ENCODE measurements around the gene REV3L. TPM values are rescaled to one million over a fixed set of nuclear protein-coding genes. Genes with fewer than 3 reads are reported as not detected.
"Not testable (repeated sequence)": the region's sequence is repeated elsewhere in the genome, so short reads cannot be mapped to it uniquely, and the experiment has no call there.

The REV3L gene
- 10 to 100 TPM; 14.2 to 24.7 TPM for total RNA-seq
- long read RNA-seq, partial matches to known transcripts, result 6 of 8 reads
- long read RNA-seq, other reads (novel, unspliced or antisense), result 2 of 8 reads

- peak; percentile 88 for DNase-seq
- peak; percentile 81 for ATAC-seq
- intact Hi-C loops (cut with DNase I), result loop anchor here (2.0 to 10.0 kb wide), 4 partner anchors 82 to 159 kb away; partner anchors contain the start of gene TRAF3IP2 (in 1 of the 2)
These were observed at the start of gene REV3L for GRCh38 chr6:111482959-111483735. REV3L (minus strand) TSS chr6:111483218; CDS start chr6:111482888, 330 bp downstream.

GRCh38 chr6:111531185-111531584, 48.2 kb upstream of the REV3L start:
- no peak for DNase-seq
- ATAC-seq, result no peak
- intact Hi-C loops (cut with DNase I), result no loop called here

- no peak for DNase-seq
- ATAC-seq, result no peak
- intact Hi-C loops (cut with DNase I), result no loop called here
These were observed 47.6 kb upstream of the REV3L start for GRCh38 chr6:111530667-111531066.

GRCh38 chr6:111530218-111530617, 47.2 kb upstream of the REV3L start:
- intact Hi-C loops (cut with DNase I), result no loop called here
- no peak for DNase-seq
- ATAC-seq, result no peak

- ATAC-seq (no peak), DNase-seq (no peak)
- intact Hi-C loops (cut with DNase I), result no loop called here
These were observed 44.3 kb upstream of the REV3L start for GRCh38 chr6:111527367-111527766.

- intact Hi-C loops (cut with DNase I), result no loop called here
- ATAC-seq (no peak), DNase-seq (no peak)
These were observed 41.7 kb upstream of the REV3L start for GRCh38 chr6:111524735-111525134.

- no peak for ATAC-seq
- DNase-seq, result no peak
- intact Hi-C loops (cut with DNase I), result no loop called here
These were observed 41.2 kb upstream of the REV3L start for GRCh38 chr6:111524252-111524651.

- intact Hi-C loops (cut with DNase I), result no loop called here
- ATAC-seq, result peak; percentile 61 to 65
- no peak for DNase-seq
These were observed 40.6 kb upstream of the REV3L start for GRCh38 chr6:111523484-111524167.

- intact Hi-C loops (cut with DNase I), result no loop called here
- DNase-seq (no peak), ATAC-seq (no peak)
These were observed 39.5 kb upstream of the REV3L start for GRCh38 chr6:111522393-111523020.

- no peak for ATAC-seq
- intact Hi-C loops (cut with DNase I), result no loop called here
- no peak for DNase-seq
These were observed 38.7 kb upstream of the REV3L start for GRCh38 chr6:111521497-111522270.

- ATAC-seq (no peak), DNase-seq (no peak)
- intact Hi-C loops (cut with DNase I), result no loop called here
These were observed 37.5 kb upstream of the REV3L start for GRCh38 chr6:111520524-111520923.

- intact Hi-C loops (cut with DNase I), result no loop called here
- ATAC-seq, result no peak
These were observed 34.9 kb upstream of the REV3L start for GRCh38 chr6:111517965-111518364.

GRCh38 chr6:111515259-111515658, 32.2 kb upstream of the REV3L start:
- intact Hi-C loops (cut with DNase I), result no loop called here
- ATAC-seq (no peak), DNase-seq (no peak)

More at GRCh38 chr6:111517965-111518364, 34.9 kb upstream of the REV3L start:
- DNase-seq, result no peak

GRCh38 chr6:111514531-111514930, 31.5 kb upstream of the REV3L start:
- DNase-seq; intact Hi-C loops (cut with DNase I): not testable (repeated sequence)

GRCh38 chr6:111507219-111507618, 24.2 kb upstream of the REV3L start:
- DNase-seq; intact Hi-C loops (cut with DNase I); ATAC-seq: not testable (repeated sequence)

More at GRCh38 chr6:111514531-111514930, 31.5 kb upstream of the REV3L start:
- ATAC-seq, result not testable (repeated sequence)

GRCh38 chr6:111505498-111505897, 22.5 kb upstream of the REV3L start:
- DNase-seq; ATAC-seq; intact Hi-C loops (cut with DNase I): not testable (repeated sequence)

GRCh38 chr6:111503660-111504059, 20.6 kb upstream of the REV3L start:
- ATAC-seq (no peak), DNase-seq (no peak)
- intact Hi-C loops (cut with DNase I), result no loop called here

- intact Hi-C loops (cut with DNase I), result no loop called here
- no peak for ATAC-seq
- DNase-seq, result no peak
These were observed 20.2 kb upstream of the REV3L start for GRCh38 chr6:111503194-111503593.

- DNase-seq, result no peak
- no peak for ATAC-seq
- intact Hi-C loops (cut with DNase I), result no loop called here
These were observed 19.1 kb upstream of the REV3L start for GRCh38 chr6:111502154-111502553.

All from left cardiac atrium (tissue), 4 donors.